Measurements from ENCODE around the gene RAB9B. TPM values are rescaled to one million over a fixed set of nuclear protein-coding genes. Genes with fewer than 3 reads are reported as not detected.

Gene RAB9B
- total RNA-seq, 1 experiment from 2014 or later: 0.22 TPM

DNA sequence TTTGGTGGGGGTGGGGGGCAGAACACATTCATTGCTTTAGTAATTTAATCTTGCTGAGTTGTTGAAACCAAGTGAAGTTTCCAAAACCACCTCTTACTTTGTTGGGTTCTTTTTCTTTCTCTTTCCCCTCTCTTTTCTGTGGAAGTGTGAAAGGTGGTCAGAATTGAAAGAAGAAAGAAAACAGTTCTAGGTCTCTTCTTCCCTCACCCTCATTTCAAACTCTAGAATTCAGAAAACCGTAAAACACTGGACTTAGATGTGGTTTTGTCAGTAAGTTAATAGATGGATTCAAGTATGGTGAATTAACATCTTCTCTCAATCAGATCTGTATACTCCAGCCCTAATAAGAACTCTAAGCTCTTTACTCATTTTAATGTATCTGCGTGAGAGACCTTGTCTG, 31.7 kb downstream of the RAB9B start:
- TF ChIP-seq SMAD4 (CRISPR knock-in tag; IDR thresholded peaks at IDR 0.05): no peak
- TF ChIP-seq MXD4 (CRISPR knock-in tag; IDR thresholded peaks at IDR 0.05; ENCODE audit: borderline replicate concordance): no peak
- TF ChIP-seq SOX15 (CRISPR knock-in tag; IDR thresholded peaks at IDR 0.05): no peak
- TF ChIP-seq, protein P1, sequence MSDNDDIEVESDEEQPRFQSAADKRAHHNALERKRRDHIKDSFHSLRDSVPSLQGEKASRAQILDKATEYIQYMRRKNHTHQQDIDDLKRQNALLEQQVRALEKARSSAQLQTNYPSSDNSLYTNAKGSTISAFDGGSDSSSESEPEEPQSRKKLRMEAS (CRISPR knock-in tag; IDR thresholded peaks at IDR 0.05): no peak
- TF ChIP-seq TP53 (CRISPR knock-in tag; IDR thresholded peaks at IDR 0.05): no peak
- no peak for TF ChIP-seq USF1 (CRISPR knock-in tag; IDR thresholded peaks at IDR 0.05)
- TF ChIP-seq, protein P2, sequence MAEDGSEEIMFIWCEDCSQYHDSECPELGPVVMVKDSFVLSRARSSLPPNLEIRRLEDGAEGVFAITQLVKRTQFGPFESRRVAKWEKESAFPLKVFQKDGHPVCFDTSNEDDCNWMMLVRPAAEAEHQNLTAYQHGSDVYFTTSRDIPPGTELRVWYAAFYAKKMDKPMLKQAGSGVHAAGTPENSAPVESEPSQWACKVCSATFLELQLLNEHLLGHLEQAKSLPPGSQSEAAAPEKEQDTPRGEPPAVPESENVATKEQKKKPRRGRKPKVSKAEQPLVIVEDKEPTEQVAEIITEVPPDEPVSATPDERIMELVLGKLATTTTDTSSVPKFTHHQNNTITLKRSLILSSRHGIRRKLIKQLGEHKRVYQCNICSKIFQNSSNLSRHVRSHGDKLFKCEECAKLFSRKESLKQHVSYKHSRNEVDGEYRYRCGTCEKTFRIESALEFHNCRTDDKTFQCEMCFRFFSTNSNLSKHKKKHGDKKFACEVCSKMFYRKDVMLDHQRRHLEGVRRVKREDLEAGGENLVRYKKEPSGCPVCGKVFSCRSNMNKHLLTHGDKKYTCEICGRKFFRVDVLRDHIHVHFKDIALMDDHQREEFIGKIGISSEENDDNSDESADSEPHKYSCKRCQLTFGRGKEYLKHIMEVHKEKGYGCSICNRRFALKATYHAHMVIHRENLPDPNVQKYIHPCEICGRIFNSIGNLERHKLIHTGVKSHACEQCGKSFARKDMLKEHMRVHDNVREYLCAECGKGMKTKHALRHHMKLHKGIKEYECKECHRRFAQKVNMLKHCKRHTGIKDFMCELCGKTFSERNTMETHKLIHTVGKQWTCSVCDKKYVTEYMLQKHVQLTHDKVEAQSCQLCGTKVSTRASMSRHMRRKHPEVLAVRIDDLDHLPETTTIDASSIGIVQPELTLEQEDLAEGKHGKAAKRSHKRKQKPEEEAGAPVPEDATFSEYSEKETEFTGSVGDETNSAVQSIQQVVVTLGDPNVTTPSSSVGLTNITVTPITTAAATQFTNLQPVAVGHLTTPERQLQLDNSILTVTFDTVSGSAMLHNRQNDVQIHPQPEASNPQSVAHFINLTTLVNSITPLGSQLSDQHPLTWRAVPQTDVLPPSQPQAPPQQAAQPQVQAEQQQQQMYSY (CRISPR knock-in tag; IDR thresholded peaks at IDR 0.05): no peak
- no peak for TF ChIP-seq CREB1 (CRISPR knock-in tag; IDR thresholded peaks at IDR 0.05)
- TF ChIP-seq TEAD1 (CRISPR knock-in tag; IDR thresholded peaks at IDR 0.05): no peak
- no peak for TF ChIP-seq ZNF671 (CRISPR knock-in tag; IDR thresholded peaks at IDR 0.05)
- TF ChIP-seq SMAD3 (CRISPR knock-in tag; IDR thresholded peaks at IDR 0.05; ENCODE audit: borderline replicate concordance): no peak
- no peak for TF ChIP-seq GTF2I (CRISPR knock-in tag; conservative IDR thresholded peaks at IDR 0.05)
- ChIA-PET CTCF (no interaction called here), POLR2A (no interaction called here)
- Mint-ChIP-seq H3K4me3 (no peak overlapping the region), H3K9me3 (no peaks in the 10 kb centered on the region), H3K27ac (no peak overlapping the region), H3K36me3 (no peaks in the 10 kb centered on the region), H3K27me3 (ENCODE audit: low read depth) (peaks cover 19% of the 10 kb centered on the region), H3K4me1 (no peaks in the 10 kb centered on the region)
- no peak for DNase-seq (ENCODE audit: low spot score)
- no peak for ATAC-seq

DNA sequence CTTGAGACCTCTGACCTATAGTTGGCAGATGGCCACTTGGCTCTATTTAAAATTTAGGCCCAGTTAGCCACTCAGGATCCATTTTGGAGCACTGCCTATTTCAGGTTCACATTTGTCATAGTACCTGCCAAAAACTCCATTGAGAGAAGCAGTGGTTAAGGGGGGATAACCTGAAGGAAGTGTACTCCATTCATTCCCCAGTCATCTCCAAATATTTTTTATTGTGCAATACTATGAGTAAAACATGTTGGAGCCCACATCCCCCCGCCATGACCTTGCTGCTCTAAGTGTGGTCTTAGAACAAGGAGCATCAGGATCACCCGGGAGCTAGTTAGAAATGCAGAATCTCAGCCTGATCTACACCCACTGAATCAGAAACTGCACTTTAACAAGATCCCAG, 34.4 kb downstream of the RAB9B start:
- DNase-seq (ENCODE audit: low spot score) (no peak), ATAC-seq (no peak)
- ChIA-PET CTCF (no interaction called here), POLR2A (no interaction called here)
- no peaks in the 10 kb centered on the region for H3K9me3 Mint-ChIP-seq
- H3K27me3 Mint-ChIP-seq (ENCODE audit: low read depth): peaks cover 10% of the 10 kb centered on the region
- no peaks in the 10 kb centered on the region for H3K36me3 Mint-ChIP-seq
- no peaks in the 10 kb centered on the region for H3K4me1 Mint-ChIP-seq
- no peak overlapping the region for H3K27ac Mint-ChIP-seq
- no peak overlapping the region for H3K4me3 Mint-ChIP-seq
- no peak for TF ChIP-seq PRRX2 (CRISPR knock-in tag; IDR thresholded peaks at IDR 0.05)
- no peak for TF ChIP-seq ZNF423 (CRISPR knock-in tag; IDR thresholded peaks at IDR 0.05)
- no peak for TF ChIP-seq ZNF425 (CRISPR knock-in tag; conservative IDR thresholded peaks at IDR 0.05)
- TF ChIP-seq, protein P3, sequence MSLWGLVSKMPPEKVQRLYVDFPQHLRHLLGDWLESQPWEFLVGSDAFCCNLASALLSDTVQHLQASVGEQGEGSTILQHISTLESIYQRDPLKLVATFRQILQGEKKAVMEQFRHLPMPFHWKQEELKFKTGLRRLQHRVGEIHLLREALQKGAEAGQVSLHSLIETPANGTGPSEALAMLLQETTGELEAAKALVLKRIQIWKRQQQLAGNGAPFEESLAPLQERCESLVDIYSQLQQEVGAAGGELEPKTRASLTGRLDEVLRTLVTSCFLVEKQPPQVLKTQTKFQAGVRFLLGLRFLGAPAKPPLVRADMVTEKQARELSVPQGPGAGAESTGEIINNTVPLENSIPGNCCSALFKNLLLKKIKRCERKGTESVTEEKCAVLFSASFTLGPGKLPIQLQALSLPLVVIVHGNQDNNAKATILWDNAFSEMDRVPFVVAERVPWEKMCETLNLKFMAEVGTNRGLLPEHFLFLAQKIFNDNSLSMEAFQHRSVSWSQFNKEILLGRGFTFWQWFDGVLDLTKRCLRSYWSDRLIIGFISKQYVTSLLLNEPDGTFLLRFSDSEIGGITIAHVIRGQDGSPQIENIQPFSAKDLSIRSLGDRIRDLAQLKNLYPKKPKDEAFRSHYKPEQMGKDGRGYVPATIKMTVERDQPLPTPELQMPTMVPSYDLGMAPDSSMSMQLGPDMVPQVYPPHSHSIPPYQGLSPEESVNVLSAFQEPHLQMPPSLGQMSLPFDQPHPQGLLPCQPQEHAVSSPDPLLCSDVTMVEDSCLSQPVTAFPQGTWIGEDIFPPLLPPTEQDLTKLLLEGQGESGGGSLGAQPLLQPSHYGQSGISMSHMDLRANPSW (CRISPR knock-in tag; conservative IDR thresholded peaks at IDR 0.05; ENCODE audit: low read depth): no peak
- TF ChIP-seq ZMAT4 (CRISPR knock-in tag; IDR thresholded peaks at IDR 0.05): no peak
- TF ChIP-seq GRHL2 (CRISPR knock-in tag; IDR thresholded peaks at IDR 0.05; ENCODE audit: insufficient replicate concordance, severe bottlenecking): no peak
- TF ChIP-seq NR2C2 (CRISPR knock-in tag; IDR thresholded peaks at IDR 0.05): no peak
- no peak for TF ChIP-seq MYBL2 (CRISPR knock-in tag; IDR thresholded peaks at IDR 0.05)
- TF ChIP-seq ZBTB43 (CRISPR knock-in tag; IDR thresholded peaks at IDR 0.05): no peak
- no peak for TF ChIP-seq FOXK1 (CRISPR knock-in tag; IDR thresholded peaks at IDR 0.05)
- no peak for TF ChIP-seq HMGXB4 (CRISPR knock-in tag; IDR thresholded peaks at IDR 0.05)

All from WTC11 (cell line).